ENCODE data around the gene GSTT4.
"Not testable (repeated sequence)": the region's sequence is repeated elsewhere in the genome, so short reads cannot be mapped to it uniquely, and the experiment has no call there.

The GSTT4 gene

DNA sequence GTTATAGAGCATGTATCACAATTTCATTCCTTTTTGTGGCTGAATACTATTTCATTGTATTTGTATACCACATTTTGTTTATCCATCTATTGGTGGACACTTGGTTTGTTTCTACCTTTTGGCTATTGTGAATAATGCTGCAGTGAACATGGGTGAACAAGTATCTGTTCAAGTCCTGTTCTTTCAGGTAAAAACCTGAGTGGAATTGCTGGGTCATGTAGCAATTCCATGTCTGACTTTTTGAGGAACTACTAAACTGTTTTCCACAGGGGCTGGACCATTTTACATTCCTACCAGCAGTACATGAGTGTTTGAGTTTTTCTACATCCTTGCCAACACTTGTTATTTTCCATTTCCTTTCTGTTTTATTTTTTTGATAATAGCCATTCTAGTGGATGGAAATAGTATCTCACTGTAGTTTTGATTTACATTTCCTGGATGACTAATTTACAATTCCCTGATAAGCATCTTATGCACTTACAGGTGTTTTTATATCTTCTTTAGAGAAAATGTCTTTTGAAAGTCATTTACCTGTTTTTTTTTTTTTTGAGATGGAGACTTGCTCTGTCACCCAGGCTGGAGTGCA is 18.0 kb upstream of the GSTT4 start:
- no peak for DNase-seq

- no peak for DNase-seq
Observed at GRCh38 chr22:24021304-24021703, 16.1 kb upstream of the GSTT4 start.

DNA sequence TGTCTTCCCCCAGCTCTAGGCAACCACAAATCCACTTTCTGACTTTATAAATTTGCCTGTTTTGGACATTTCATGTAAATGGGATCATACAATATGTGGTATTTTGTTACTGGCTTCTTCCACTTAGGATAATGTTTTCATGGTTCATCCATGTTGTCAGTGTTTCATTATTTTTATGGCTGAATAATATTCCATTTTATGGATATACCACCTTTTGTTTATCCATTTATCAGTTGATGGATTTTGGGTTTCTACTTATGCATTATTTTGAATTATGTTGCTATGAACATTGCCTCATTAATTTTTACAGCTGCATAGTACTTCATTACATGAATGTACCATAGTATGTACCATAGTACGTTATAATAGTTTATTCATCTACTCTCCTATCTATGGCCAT is 10.9 kb upstream of the GSTT4 start:
- DNase-seq = no peak

GRCh38 chr22:24011735-24012068 is 6.4 kb upstream of the GSTT4 start:
- peak; percentile 58 for DNase-seq

- no peak for DNase-seq
Observed at GRCh38 chr22:24010018-24010391, 4.8 kb upstream of the GSTT4 start.

DNA sequence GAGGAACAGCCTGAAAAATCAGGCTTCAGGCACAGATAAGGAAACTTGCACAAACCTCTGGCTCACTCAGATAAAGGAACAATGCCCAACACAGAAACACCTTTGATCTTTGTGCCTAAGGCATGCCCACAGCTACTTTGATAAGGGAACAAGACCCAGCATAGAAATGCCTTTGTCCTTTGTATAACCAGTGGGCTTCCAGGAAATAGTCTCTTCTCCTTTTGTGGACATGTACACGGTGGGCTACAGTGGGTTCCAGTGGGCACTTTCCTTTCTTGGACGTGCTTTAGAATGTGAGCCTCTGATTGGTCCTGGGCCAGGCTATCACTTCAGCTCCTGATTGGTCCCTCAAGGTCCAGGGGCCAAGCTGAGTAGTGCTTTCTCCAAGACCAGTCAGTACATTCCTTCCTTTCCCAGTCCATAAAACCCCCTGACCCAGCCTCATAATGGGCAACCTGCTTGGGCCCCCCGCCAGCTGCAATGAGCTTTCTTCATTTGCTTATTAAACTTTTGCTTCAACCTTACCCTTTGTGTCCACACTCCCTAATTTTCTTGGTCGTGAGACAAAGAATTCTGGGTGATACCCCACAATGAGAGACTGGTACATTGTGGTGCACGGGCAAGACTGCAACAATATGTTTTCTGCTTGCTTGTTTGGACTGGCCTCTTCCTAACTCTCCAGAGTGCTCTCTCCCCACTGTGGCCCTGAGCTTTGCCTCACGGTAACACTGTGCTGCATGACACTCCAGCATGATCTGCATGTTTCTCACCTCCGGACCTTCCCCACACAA is 4.2 kb upstream of the GSTT4 start:
- no peak for DNase-seq

GRCh38 chr22:24008381-24009226 is 3.4 kb upstream of the GSTT4 start:
- no peak for DNase-seq

GRCh38 chr22:24008022-24008283 is 2.7 kb upstream of the GSTT4 start:
- no peak for DNase-seq

DNA sequence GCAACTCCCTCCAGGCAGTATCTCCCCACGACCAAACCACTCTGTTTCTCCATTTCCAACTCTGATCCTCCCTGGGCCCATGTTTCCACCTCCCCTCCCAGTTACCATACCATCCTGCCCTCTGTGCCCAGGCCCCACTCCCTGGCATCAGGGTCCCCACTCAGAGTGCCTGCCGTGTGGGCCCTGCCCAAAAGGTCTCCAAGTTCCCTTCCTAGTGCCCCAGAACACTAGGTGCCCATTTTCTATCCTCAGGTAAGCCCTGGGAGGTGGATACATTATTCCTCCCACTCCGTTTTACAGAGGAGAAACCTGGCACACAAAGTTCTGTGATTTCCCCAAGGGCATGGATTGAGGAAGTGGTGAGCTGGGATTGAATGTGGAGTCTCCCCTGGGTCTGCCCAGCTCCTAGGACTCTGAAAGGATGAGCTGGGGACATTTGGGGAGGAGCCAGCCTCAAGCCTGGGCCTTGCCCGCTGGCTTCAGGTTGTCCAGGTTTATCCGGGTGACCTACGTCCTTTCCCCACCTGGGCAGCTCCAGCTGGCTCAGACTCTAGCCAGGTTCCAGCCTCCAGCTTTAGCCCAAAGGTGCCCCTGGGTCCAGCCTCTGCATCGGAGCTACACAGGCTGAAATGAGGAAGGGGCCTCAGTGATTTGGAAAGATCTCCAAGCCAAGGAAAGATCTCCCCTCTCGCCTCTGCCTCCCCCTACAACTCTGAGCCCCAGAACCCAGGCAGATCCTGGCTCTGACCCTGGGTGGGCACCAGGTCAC is 2.2 kb upstream of the GSTT4 start:
- no peak for DNase-seq

DNA sequence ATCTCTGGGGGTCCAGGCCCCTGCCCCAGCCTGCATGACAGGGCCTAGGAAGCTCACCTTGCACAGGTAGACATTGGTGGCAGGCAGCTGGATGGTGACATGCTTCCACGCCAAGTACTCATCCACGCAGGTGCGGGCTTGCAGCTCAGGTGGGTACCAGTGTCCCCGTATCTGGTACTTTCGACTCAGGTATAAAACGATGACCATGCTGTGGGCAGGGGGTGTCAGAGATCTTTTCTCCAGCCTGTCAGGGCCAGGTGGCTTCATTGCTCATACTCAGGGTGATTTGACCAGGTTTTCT is 1.6 kb upstream of the GSTT4 start:
- DNase-seq = no peak

DNA sequence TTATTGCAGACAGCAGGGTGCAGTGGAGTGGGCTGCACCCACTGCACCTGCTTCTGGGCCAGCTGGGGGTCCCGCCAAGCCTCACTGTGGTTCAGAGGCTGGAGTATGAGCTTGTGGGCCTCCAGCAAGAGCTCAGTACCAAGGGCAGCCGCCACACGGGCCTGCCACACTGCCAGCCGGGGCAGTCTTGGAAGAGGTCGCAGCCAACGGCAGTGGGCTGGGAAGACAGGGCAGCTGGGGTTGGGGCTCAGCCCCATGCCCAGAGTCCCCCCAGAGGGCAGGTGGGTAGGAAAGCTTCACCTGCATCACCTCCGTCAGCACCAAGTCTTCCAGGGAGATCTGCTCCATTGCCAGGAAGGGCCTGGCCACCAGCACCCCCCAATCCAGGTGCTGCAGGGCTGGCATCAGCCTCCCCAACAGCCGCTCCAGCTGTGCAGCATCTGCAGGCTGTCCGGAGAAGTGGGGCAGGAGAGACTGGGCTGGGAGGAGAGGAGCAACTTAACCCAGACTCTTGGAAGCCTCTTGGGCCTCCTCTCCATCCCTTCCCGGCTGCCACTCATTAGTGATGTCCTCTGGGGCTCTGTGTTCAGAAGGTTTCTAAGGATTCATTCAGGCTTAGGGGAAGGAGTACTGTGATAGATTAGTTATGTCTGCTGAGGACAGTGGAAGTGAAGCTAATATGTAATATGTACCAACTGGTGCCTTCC is 1.1 kb upstream of the GSTT4 start:
- DNase-seq = no peak

GRCh38 chr22:24003887-24004286 is 1.4 kb downstream of the GSTT4 start:
- DNase-seq = no peak

GRCh38 chr22:24002851-24003250 is 2.4 kb downstream of the GSTT4 start:
- DNase-seq = no peak

DNA sequence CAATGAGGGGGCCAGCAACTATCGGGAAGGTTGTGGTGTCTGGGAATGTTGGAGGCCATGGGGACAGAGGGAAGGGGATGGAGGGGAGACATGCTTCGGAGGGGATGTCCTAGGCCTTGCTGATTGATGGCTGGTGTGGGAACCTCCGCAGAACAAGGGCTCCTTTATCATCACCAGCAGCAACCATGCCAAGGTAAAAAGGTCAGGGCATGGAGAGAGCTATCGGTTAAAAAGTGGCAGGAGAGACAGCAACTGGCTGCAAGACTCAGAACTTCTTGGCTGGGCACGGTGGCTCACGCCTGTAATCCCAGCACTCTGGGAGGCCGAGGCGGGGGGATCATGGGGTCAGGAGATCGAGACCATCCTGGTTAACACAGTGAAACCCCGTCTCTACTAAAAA is 3.0 kb downstream of the GSTT4 start:
- DNase-seq = no peak

DNA sequence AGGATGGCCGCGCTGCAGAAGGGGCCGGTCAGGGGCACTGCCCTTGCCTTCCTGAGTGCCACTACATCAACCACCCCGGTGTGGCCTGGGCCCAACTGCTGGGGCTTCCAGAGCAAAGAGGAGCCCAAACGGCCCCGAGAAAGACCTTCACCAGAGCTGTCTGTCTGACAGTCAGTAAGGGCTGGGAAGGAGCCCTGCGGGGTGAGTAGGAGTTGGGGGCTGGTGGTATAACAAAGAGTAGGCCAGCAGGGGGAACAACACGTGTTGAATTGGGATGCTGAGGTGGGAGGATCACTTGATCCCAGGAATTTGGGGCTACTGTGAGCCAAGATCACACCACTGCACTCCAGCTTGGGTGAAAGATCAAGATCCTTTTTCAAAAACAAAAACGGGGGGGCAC is 3.9 kb downstream of the GSTT4 start:
- no peak for DNase-seq

- DNase-seq = not testable (repeated sequence)
Observed at GRCh38 chr22:23999779-24000178, 5.5 kb downstream of the GSTT4 start.

DNA sequence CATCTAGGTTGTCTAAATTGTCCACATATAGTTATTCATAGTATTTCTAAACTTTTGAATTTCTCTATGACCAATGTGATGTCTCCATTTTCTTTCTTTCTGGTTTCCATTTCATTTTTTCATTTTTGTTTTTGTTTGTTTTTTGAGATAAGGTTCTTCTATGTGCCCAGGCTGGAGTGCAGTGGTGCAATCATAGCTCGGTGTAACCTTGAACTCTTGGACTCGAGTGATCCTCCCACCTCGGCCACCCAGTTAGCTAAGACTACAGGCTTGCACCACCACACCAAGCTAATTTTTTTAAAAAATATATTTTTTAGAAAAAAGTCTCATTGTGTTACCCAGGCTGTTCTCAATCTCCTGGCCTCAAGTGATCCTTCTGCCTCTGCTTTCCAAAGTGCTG is 8.2 kb downstream of the GSTT4 start:
- no peak for DNase-seq

- peak; percentile 64 for DNase-seq
Observed at GRCh38 chr22:23993581-23994177, 11.6 kb downstream of the GSTT4 start.

- not testable (repeated sequence) for DNase-seq
Observed at GRCh38 chr22:23993080-23993479, 12.2 kb downstream of the GSTT4 start.

- DNase-seq = not testable (repeated sequence)
Observed at GRCh38 chr22:23989583-23990244, 15.5 kb downstream of the GSTT4 start.

- not testable (repeated sequence) for DNase-seq
Observed at GRCh38 chr22:23986538-23987178, 18.6 kb downstream of the GSTT4 start.

DNA sequence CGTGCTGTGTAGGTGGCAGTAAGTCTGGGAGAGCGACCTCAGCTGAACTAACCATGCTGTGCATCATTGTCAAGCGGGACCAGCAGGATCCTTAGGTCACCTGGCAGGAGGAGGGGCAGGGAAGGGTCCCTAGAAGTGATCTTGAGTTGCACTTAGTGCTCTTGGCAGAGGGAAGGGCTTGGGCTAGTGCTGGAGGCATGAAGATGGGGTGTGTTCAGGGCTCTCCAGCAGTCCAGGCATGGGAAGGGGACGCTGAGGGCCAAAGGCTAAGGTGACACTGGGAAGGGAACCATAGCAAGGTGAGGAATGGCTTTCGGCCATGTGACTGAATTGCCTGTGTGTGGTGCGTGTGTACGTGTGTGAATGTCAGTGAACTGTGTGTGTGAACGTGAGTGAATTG is 19.2 kb downstream of the GSTT4 start:
- DNase-seq = not testable (repeated sequence)

Data from NCI-H2171 treated with DMSO at 0.1 percent for 48 hours (cell line).